ENCODE data around the gene GABRG1. TPM values are rescaled to one million over a fixed set of nuclear protein-coding genes. Genes with fewer than 3 reads are reported as not detected.

Gene GABRG1
- total RNA-seq, 1 donor from 2014 or later = not detected

GRCh38 chr4:46081248-46081647, 42.6 kb downstream of the GABRG1 start:
- FAIRE-seq = no peak

GRCh38 chr4:46073778-46074177, 50.1 kb downstream of the GABRG1 start:
- Mint-ChIP-seq H3K27ac (ENCODE audit: unreplicated experiment) (no peak overlapping the region), H3K9me3 (ENCODE audit: unreplicated experiment) (no peaks in the 10 kb centered on the region), H3K27me3 (ENCODE audit: low read depth, unreplicated experiment) (no peaks in the 10 kb centered on the region), H3K4me3 (ENCODE audit: unreplicated experiment) (no peak overlapping the region), H3K4me1 (ENCODE audit: low read depth, unreplicated experiment) (no peaks in the 10 kb centered on the region), H3K36me3 (ENCODE audit: low read depth, unreplicated experiment) (no peaks in the 10 kb centered on the region)
- Histone ChIP-seq H3K9ac (ENCODE audit: low read length) (no peak overlapping the region), H4K20me1 (ENCODE audit: insufficient read depth, low read length) (no peaks in the 10 kb centered on the region), H3K27ac (ENCODE audit: low read depth, low read length) (no peak overlapping the region), H3K4me1 (ENCODE audit: insufficient read depth, low read length) (no peaks in the 10 kb centered on the region), H3K27me3 (ENCODE audit: insufficient read depth, low read length) (no peaks in the 10 kb centered on the region), H3K9me3 (ENCODE audit: insufficient read depth, low read depth, low read length) (no peaks in the 10 kb centered on the region), H3K4me2 (ENCODE audit: low read length) (no peak overlapping the region), H3K4me3 (ENCODE audit: insufficient read depth, low read depth, low read length) (no peak overlapping the region), H2AFZ (ENCODE audit: low read depth, low read length) (no peak overlapping the region), H3K79me2 (ENCODE audit: insufficient read depth, low read length) (no peaks in the 10 kb centered on the region), H3K36me3 (ENCODE audit: insufficient read depth, low read length) (no peaks in the 10 kb centered on the region)
- no peak for FAIRE-seq
- no peak for DNase-seq (ENCODE audit: low read depth)
- no peak for TF ChIP-seq CTCF (IDR thresholded peaks at IDR 0.05; ENCODE audit: insufficient read depth, low read depth, low read length)
- no peak for TF ChIP-seq EZH2 (IDR thresholded peaks at IDR 0.05; ENCODE audit: insufficient read depth, low read length)

More at GRCh38 chr4:46081248-46081647, 42.6 kb downstream of the GABRG1 start:
- H3K9me3 ChIP-seq (ENCODE audit: insufficient read depth, low read depth, low read length) = no peaks in the 10 kb centered on the region
- H3K4me3 ChIP-seq (ENCODE audit: insufficient read depth, low read depth, low read length) = no peak overlapping the region
- Mint-ChIP-seq H3K27ac (ENCODE audit: unreplicated experiment) (no peak overlapping the region), H3K4me1 (ENCODE audit: low read depth, unreplicated experiment) (no peaks in the 10 kb centered on the region), H3K36me3 (ENCODE audit: low read depth, unreplicated experiment) (no peaks in the 10 kb centered on the region), H3K9me3 (ENCODE audit: unreplicated experiment) (no peaks in the 10 kb centered on the region), H3K4me3 (ENCODE audit: unreplicated experiment) (no peak overlapping the region), H3K27me3 (ENCODE audit: low read depth, unreplicated experiment) (no peaks in the 10 kb centered on the region)
- no peaks in the 10 kb centered on the region for H3K36me3 ChIP-seq (ENCODE audit: insufficient read depth, low read length)
- TF ChIP-seq EZH2 (IDR thresholded peaks at IDR 0.05; ENCODE audit: insufficient read depth, low read length) (no peak), CTCF (IDR thresholded peaks at IDR 0.05; ENCODE audit: insufficient read depth, low read depth, low read length) (no peak)
- no peaks in the 10 kb centered on the region for H3K79me2 ChIP-seq (ENCODE audit: insufficient read depth, low read length)
- no peak overlapping the region for H3K4me2 ChIP-seq (ENCODE audit: low read length)
- no peaks in the 10 kb centered on the region for H4K20me1 ChIP-seq (ENCODE audit: insufficient read depth, low read length)
- no peak overlapping the region for H3K9ac ChIP-seq (ENCODE audit: low read length)
- no peak overlapping the region for H2AFZ ChIP-seq (ENCODE audit: low read depth, low read length)
- H3K27ac ChIP-seq (ENCODE audit: low read depth, low read length) = no peak overlapping the region
- H3K27me3 ChIP-seq (ENCODE audit: insufficient read depth, low read length) = no peaks in the 10 kb centered on the region
- DNase-seq (ENCODE audit: low read depth) = no peak
- no peaks in the 10 kb centered on the region for H3K4me1 ChIP-seq (ENCODE audit: insufficient read depth, low read length)

- H2AFZ ChIP-seq (ENCODE audit: low read depth, low read length) = no peak overlapping the region
- Mint-ChIP-seq H3K4me1 (ENCODE audit: low read depth, unreplicated experiment) (no peaks in the 10 kb centered on the region), H3K4me3 (ENCODE audit: unreplicated experiment) (no peak overlapping the region), H3K9me3 (ENCODE audit: unreplicated experiment) (no peaks in the 10 kb centered on the region), H3K27me3 (ENCODE audit: low read depth, unreplicated experiment) (no peaks in the 10 kb centered on the region), H3K27ac (ENCODE audit: unreplicated experiment) (no peak overlapping the region), H3K36me3 (ENCODE audit: low read depth, unreplicated experiment) (no peaks in the 10 kb centered on the region)
- no peak overlapping the region for H3K27ac ChIP-seq (ENCODE audit: low read depth, low read length)
- H3K79me2 ChIP-seq (ENCODE audit: insufficient read depth, low read length) = no peaks in the 10 kb centered on the region
- no peaks in the 10 kb centered on the region for H3K27me3 ChIP-seq (ENCODE audit: insufficient read depth, low read length)
- H3K4me3 ChIP-seq (ENCODE audit: insufficient read depth, low read depth, low read length) = no peak overlapping the region
- FAIRE-seq (no peak), DNase-seq (ENCODE audit: low read depth) (no peak)
- H3K9me3 ChIP-seq (ENCODE audit: insufficient read depth, low read depth, low read length) = no peaks in the 10 kb centered on the region
- H3K9ac ChIP-seq (ENCODE audit: low read length) = no peak overlapping the region
- no peaks in the 10 kb centered on the region for H3K4me1 ChIP-seq (ENCODE audit: insufficient read depth, low read length)
- TF ChIP-seq EZH2 (IDR thresholded peaks at IDR 0.05; ENCODE audit: insufficient read depth, low read length) (no peak), CTCF (IDR thresholded peaks at IDR 0.05; ENCODE audit: insufficient read depth, low read depth, low read length) (no peak)
- H3K36me3 ChIP-seq (ENCODE audit: insufficient read depth, low read length) = no peaks in the 10 kb centered on the region
- H3K4me2 ChIP-seq (ENCODE audit: low read length) = no peak overlapping the region
- H4K20me1 ChIP-seq (ENCODE audit: insufficient read depth, low read length) = no peaks in the 10 kb centered on the region
Observed at GRCh38 chr4:46051392-46051791, 72.5 kb downstream of the GABRG1 start.
